Measurements from ENCODE around the gene TMEM253.

- TF ChIP-seq, protein P1, sequence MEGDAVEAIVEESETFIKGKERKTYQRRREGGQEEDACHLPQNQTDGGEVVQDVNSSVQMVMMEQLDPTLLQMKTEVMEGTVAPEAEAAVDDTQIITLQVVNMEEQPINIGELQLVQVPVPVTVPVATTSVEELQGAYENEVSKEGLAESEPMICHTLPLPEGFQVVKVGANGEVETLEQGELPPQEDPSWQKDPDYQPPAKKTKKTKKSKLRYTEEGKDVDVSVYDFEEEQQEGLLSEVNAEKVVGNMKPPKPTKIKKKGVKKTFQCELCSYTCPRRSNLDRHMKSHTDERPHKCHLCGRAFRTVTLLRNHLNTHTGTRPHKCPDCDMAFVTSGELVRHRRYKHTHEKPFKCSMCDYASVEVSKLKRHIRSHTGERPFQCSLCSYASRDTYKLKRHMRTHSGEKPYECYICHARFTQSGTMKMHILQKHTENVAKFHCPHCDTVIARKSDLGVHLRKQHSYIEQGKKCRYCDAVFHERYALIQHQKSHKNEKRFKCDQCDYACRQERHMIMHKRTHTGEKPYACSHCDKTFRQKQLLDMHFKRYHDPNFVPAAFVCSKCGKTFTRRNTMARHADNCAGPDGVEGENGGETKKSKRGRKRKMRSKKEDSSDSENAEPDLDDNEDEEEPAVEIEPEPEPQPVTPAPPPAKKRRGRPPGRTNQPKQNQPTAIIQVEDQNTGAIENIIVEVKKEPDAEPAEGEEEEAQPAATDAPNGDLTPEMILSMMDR (IDR thresholded peaks at IDR 0.05; ENCODE audit: insufficient read depth, low read length, poor library complexity, severe bottlenecking): peak; percentile 46
- TF ChIP-seq EZH2phosphoT487 (conservative IDR thresholded peaks at IDR 0.05; ENCODE audit: low read length): no peak
Measured at GRCh38 chr14:21103411-21103709, 2.5 kb downstream of the TMEM253 start.

Data from SU-DHL-6 (cell line).